Activated T-helper 9 cell treated with anti-CD3 and anti-CD28 coated beads, Interleukin-2, amount 50 U/mL, for 16 hours (primary cell): ENCODE measurements around the gene WDR86.
A peak's percentile ranks its signal among the peaks of the same experiment; 100 is the strongest.

Source experiments
- DNase-seq: peaks from one replicate; pipeline ENCODE4 v3.0.0-alpha.2; 2020; ENCODE audit warnings: low read depth

WDR86 gene

DNA sequence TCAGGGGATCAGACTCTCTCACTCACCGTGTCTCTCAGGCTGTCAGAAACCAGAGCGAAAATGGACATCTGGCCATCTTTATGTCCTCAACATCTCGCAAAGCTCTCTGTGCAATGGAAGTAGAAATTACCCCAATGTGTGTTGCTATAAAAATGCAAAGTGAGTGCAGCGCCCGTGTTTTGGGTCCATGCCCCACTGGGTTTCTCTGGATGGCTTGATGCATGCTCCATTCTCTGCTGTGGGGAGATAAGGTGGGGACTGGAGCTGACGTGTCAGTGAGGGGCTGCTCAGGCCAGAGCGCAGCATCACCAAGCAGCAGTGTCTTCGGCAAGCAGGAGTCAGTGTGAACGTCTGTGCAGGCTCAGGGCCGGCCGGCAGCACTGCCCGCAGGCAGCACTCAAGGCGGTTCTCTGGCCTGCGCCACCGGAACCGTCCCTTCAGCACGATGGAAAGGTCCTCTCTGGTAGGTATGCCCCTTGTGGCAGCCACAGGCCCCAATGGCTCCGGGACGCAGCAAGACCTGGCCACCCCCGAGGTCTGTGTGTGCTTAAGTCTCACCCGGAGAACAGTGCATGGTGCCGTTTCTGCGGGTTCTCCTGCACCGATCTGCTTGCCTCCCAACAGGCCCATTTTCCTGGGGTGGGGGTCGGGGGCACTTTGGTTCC, 30.2 kb downstream of the WDR86 start:
- no peak for DNase-seq

GRCh38 chr7:151379193-151379520, 30.7 kb downstream of the WDR86 start:
- DNase-seq, result no peak

DNA sequence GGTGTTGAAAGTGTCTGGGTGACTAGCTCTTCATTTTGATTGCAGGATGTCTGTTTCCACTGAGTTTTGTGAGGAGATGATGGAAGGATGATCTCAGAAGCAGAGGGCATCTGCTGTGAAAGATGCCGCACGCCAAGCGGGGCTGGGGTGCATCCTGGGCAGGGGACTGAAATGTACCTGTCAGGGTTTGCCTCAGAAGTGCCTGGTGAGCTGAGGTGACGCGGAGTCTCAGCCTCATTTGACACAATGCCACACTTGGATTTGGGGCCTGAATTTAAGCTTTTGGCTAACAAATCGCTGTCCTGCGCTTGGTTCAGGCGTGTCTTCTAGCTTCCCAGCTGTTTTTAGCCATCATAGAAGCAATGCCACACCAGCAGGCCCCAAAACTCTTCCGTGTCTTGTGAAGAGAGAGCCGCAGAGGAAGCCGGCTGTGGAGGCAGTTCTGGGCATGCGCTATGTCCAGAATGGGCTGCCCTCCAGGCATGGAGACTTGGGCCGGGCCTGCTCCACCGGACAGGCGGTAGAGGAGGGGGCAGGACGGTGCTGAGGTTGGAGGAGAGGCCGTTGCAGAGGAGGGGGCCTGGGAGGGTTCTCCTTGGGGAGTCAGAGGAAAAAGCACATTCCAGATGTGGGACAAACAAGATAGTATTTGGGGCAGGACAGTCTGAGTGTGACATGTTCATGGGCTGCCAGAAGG, 31.2 kb downstream of the WDR86 start:
- no peak for DNase-seq

DNA sequence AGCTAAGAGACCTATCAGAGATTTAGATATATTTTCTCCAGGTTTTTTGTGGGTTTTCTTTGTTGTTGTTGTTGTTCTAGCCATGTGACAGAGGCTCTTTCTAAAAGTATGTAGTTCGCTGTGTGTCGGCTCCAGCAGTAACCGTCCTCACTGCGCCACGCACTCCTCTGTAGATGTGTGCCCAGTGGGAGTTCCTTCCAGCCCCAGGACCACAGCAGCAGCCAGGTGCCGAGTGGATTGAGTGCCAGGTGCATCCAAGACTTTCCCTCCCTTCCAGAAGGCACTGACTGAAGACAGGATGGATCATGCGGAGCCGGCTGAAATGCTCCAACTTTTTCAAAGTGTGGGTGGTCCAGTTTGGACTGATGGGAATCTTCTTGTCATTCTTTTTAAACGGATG, 31.8 kb downstream of the WDR86 start:
- no peak for DNase-seq

- no peak for DNase-seq
These were observed 32.4 kb downstream of the WDR86 start for GRCh38 chr7:151377406-151377805.

- DNase-seq, result no peak
These were observed 33.5 kb downstream of the WDR86 start for GRCh38 chr7:151376218-151376902.

GRCh38 chr7:151375530-151376217, 34.2 kb downstream of the WDR86 start:
- DNase-seq, result no peak

GRCh38 chr7:151374726-151375125, 35.1 kb downstream of the WDR86 start:
- DNase-seq, result no peak

GRCh38 chr7:151374139-151374538, 35.7 kb downstream of the WDR86 start:
- DNase-seq, result no peak

- DNase-seq, result no peak
These were observed 36.2 kb downstream of the WDR86 start for GRCh38 chr7:151373599-151373998.

- no peak for DNase-seq
These were observed 37.1 kb downstream of the WDR86 start for GRCh38 chr7:151372612-151373265.

- DNase-seq, result no peak
These were observed 38.6 kb downstream of the WDR86 start for GRCh38 chr7:151371266-151371665.

GRCh38 chr7:151368136-151368571, 41.7 kb downstream of the WDR86 start:
- DNase-seq, result peak; percentile 63

DNA sequence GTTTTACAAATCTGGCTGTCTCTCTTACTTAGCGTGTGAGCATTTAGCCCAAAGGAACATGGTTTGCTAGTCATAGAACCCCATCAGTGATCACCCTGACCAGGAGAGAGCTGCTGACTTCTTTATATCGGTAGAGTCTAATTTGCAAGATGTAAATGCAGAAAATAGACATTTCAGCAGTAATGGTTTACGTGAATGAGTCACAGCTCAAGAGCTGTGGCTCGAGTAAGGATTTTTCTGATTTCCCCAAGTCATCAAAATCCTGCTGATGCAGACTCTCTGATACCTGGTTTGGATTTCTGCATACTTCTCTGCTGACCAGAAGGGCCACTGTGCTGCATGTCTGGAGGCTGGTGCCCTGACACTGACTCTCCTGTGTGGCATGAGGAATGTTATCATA, 42.6 kb downstream of the WDR86 start:
- DNase-seq, result no peak

GRCh38 chr7:151366880-151367222, 43.0 kb downstream of the WDR86 start:
- DNase-seq, result no peak

- DNase-seq, result no peak
These were observed 43.5 kb downstream of the WDR86 start for GRCh38 chr7:151366166-151366879.

DNA sequence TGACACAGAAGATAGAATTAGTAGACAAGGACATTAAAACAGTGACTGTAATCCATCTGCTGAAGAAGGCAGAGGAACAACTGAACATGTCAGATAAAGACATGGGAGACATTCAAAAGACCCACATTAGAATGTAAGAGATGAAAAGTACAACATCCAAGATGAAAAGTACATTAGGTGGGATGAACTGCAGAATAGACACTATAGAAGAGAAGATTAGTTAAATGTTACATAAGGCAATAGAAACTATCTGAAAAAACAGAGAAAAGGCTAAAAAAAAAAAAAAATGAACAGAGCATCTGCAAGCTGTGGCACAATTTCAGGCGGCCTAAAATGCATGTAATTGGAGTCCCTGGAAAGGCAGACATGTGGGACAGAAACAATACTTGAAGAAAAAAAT, 46.7 kb downstream of the WDR86 start:
- no peak for DNase-seq

DNA sequence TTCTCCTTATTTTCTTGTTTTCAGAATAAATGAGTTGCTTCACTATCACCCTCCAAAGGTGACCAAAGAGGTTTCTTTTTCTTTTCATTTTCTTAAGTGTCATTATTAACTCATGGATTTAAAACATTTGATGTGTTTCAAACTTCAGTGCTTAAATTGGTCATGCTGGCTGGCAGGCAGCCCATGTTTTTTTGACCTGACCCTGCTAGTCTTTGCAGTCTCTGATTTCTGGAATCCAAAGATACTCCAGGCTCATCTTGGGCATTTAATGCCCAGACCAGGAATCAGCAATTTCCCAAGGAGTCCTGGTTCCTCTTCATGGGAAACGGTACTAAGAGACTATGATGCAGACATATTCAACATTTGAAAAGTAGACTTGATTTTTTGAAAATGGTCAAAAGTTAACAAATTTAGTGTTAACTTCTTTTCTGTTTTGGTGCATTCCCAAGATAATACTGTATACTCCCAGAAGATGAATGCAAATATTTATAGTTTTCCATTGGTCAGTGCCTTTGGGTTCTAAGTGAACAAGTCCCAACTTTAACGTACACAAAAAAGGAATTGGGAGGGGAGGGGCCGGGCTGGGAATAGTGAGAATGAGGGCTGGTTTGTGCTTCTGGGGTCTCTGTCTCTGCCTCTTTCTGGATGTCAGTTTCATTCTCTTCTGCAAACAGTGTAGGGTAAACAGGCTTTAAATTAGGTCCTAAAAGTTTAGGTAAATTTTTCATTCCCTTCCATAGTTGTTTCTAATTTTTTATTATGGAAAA, 48.5 kb downstream of the WDR86 start:
- DNase-seq, result no peak

DNA sequence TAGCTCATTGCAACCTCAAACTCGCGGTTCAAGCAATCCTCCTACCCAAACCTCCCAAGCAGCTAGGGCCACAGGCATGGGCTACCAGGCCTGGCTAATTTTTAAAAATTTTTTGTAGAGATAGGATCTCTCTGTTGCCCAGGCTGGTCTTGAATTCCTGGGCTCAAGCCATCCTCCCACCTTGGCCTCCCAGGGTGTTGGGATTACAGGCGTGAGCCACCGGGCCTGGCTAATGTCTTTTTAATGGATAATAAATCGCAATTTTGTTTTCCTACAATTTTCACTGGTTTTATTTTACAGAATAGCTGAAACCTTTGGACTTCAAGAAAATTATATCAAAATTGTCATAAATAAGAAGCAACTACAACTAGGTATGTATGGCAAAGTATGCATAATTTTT, 57.3 kb downstream of the WDR86 start:
- DNase-seq, result no peak

DNA sequence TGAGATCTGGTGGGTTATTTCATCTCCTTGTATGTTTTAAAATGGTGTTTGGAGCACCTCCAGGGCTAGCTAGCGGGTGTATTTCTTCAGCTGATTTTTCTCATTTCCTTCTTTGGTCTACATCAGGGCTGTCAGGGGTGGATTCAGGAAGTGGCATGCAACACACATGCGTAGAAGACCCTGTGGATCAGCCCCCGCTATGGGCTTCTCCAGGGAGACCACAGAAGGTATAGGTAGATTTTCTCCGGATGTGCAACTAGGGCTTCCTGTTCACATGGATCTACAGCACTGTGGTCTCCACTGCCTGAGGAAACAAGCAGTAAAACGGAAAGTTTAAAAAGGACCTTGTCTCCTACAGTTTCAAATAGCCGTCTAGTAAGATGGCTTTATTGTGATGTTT, 57.9 kb downstream of the WDR86 start:
- peak; percentile 20 for DNase-seq

GRCh38 chr7:151351027-151351426, 58.8 kb downstream of the WDR86 start:
- peak; percentile 38 for DNase-seq
